ENCODE results near the gene CACNB4. TPM values are rescaled to one million over a fixed set of nuclear protein-coding genes. Genes with fewer than 3 reads are reported as not detected.

CACNB4 gene
- polyA plus RNA-seq, 1 donor = 1.8 TPM

- Histone ChIP-seq H3K36me3 (ENCODE audit: control insufficient read depth, insufficient read depth, low read length) (no peaks in the 10 kb centered on the region), H3K4me1 (ENCODE audit: control insufficient read depth, insufficient read depth, low read length) (no peaks in the 10 kb centered on the region), H3K9me3 (ENCODE audit: control insufficient read depth, low read depth, low read length) (no peaks in the 10 kb centered on the region), H3K27ac (ENCODE audit: low read length) (no peak overlapping the region), H3K27me3 (ENCODE audit: control insufficient read depth, insufficient read depth, low read length) (no peaks in the 10 kb centered on the region), H3K4me3 (ENCODE audit: low read length) (no peak overlapping the region)
- WGBS (ENCODE audit: insufficient coverage, low lambda C conversion rate) = 100% methylated on average over 1 of the region's 8 CpGs
- no peak for DNase-seq
Measured at GRCh38 chr2:152055366-152056108, 43.3 kb downstream of the CACNB4 start.

DNA sequence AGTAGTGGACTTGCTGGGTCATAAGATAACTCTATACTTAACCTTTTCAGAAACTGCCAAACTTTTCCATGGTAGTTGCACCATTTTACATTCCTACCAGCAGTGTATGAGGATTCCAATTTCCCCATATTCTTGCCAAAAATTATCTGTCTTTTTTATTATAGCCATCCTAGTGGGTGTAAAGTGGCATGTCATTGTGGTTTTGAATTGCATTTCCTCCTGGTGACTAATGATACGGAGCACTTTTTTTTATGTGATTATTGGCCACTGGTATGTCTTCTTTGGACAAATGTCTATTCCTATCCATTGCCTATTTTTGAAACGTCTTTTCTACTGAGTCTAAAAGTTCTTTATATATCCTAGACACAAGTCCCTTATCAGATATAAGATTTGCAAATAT is 44.3 kb downstream of the CACNB4 start:
- WGBS (ENCODE audit: insufficient coverage, low lambda C conversion rate) = no CpG with 5 or more reads among the region's 2 CpGs
- DNase-seq = no peak
- Histone ChIP-seq H3K9me3 (ENCODE audit: control insufficient read depth, low read depth, low read length) (no peaks in the 10 kb centered on the region), H3K4me1 (ENCODE audit: control insufficient read depth, insufficient read depth, low read length) (no peaks in the 10 kb centered on the region), H3K36me3 (ENCODE audit: control insufficient read depth, insufficient read depth, low read length) (no peaks in the 10 kb centered on the region), H3K27ac (ENCODE audit: low read length) (no peak overlapping the region), H3K27me3 (ENCODE audit: control insufficient read depth, insufficient read depth, low read length) (peaks cover 2% of the 10 kb centered on the region), H3K4me3 (ENCODE audit: low read length) (no peak overlapping the region)

DNA sequence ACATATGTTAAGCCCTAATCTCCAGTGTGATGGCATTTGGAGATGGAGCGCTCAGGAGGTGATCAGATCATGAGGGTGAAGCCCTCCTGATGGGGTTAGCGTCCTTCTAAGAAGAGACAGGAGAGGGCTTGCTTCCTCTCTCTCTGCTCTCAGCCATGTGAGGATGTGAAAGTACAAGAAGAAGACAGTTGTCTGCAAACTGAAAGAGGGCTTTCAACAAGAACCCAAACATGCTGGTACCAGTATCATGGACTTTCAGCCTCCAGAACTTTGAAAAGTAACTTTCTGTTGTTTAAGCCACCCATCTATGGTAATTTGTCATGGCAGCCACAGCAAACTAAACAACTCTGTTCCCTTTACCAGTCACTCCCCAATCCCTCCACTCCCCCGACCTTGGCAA is 47.4 kb downstream of the CACNB4 start:
- no peak overlapping the region for H3K27ac ChIP-seq (ENCODE audit: low read length)
- H3K4me1 ChIP-seq (ENCODE audit: control insufficient read depth, insufficient read depth, low read length) = no peaks in the 10 kb centered on the region
- DNase-seq = no peak
- no peaks in the 10 kb centered on the region for H3K9me3 ChIP-seq (ENCODE audit: control insufficient read depth, low read depth, low read length)
- peaks cover 2% of the 10 kb centered on the region for H3K27me3 ChIP-seq (ENCODE audit: control insufficient read depth, insufficient read depth, low read length)
- no peak overlapping the region for H3K4me3 ChIP-seq (ENCODE audit: low read length)
- no peaks in the 10 kb centered on the region for H3K36me3 ChIP-seq (ENCODE audit: control insufficient read depth, insufficient read depth, low read length)
- WGBS (ENCODE audit: insufficient coverage, low lambda C conversion rate) = no CpG with 5 or more reads among the region's 3 CpGs

DNA sequence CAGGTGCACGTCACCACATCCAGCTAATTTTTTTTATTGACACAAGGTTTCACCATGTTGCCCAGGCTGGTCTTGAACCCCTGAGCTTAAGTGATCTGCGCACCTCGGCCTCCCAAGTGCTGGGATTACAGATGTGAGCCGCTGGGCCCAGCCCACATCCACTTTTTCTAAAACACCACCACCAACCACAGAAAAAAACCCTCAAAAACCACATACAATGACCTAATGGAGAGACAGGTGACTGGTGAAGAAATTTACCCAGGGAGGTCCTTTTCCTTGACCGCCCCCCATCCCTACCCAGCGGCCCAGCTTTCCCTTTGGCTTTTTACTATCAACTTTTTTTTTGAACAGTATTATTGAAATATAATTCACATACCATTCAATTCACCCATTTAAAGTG is 47.9 kb downstream of the CACNB4 start:
- Histone ChIP-seq H3K4me1 (ENCODE audit: control insufficient read depth, insufficient read depth, low read length) (no peaks in the 10 kb centered on the region), H3K27ac (ENCODE audit: low read length) (no peak overlapping the region), H3K36me3 (ENCODE audit: control insufficient read depth, insufficient read depth, low read length) (no peaks in the 10 kb centered on the region), H3K9me3 (ENCODE audit: control insufficient read depth, low read depth, low read length) (no peaks in the 10 kb centered on the region), H3K4me3 (ENCODE audit: low read length) (no peak overlapping the region), H3K27me3 (ENCODE audit: control insufficient read depth, insufficient read depth, low read length) (peaks cover 2% of the 10 kb centered on the region)
- 100% methylated on average over 1 of the region's 6 CpGs for WGBS (ENCODE audit: insufficient coverage, low lambda C conversion rate)
- no peak for DNase-seq

- no peaks in the 10 kb centered on the region for H3K9me3 ChIP-seq (ENCODE audit: control insufficient read depth, low read depth, low read length)
- no peak for DNase-seq
- no CpG with 5 or more reads among the region's 3 CpGs for WGBS (ENCODE audit: insufficient coverage, low lambda C conversion rate)
Measured at GRCh38 chr2:152050341-152050740, 48.5 kb downstream of the CACNB4 start.

GRCh38 chr2:152049541-152049940 is 49.3 kb downstream of the CACNB4 start:
- no peaks in the 10 kb centered on the region for H3K9me3 ChIP-seq (ENCODE audit: control insufficient read depth, low read depth, low read length)
- peaks cover 2% of the 10 kb centered on the region for H3K27me3 ChIP-seq (ENCODE audit: control insufficient read depth, insufficient read depth, low read length)
- no peak overlapping the region for H3K4me3 ChIP-seq (ENCODE audit: low read length)
- H3K27ac ChIP-seq (ENCODE audit: low read length) = no peak overlapping the region
- no peak for DNase-seq
- H3K4me1 ChIP-seq (ENCODE audit: control insufficient read depth, insufficient read depth, low read length) = no peaks in the 10 kb centered on the region
- WGBS (ENCODE audit: insufficient coverage, low lambda C conversion rate) = no CpG with 5 or more reads among the region's 4 CpGs
- H3K36me3 ChIP-seq (ENCODE audit: control insufficient read depth, insufficient read depth, low read length) = no peaks in the 10 kb centered on the region

More at GRCh38 chr2:152050341-152050740, 48.5 kb downstream of the CACNB4 start:
- Histone ChIP-seq H3K27me3 (ENCODE audit: control insufficient read depth, insufficient read depth, low read length) (peaks cover 2% of the 10 kb centered on the region), H3K4me3 (ENCODE audit: low read length) (no peak overlapping the region), H3K27ac (ENCODE audit: low read length) (no peak overlapping the region), H3K4me1 (ENCODE audit: control insufficient read depth, insufficient read depth, low read length) (no peaks in the 10 kb centered on the region), H3K36me3 (ENCODE audit: control insufficient read depth, insufficient read depth, low read length) (no peaks in the 10 kb centered on the region)

- no peak overlapping the region for H3K27ac ChIP-seq (ENCODE audit: low read length)
- DNase-seq = no peak
- WGBS (ENCODE audit: insufficient coverage, low lambda C conversion rate) = 100% methylated on average over 1 of the region's 6 CpGs
- H3K9me3 ChIP-seq (ENCODE audit: control insufficient read depth, low read depth, low read length) = no peaks in the 10 kb centered on the region
- H3K36me3 ChIP-seq (ENCODE audit: control insufficient read depth, insufficient read depth, low read length) = no peaks in the 10 kb centered on the region
- H3K4me3 ChIP-seq (ENCODE audit: low read length) = no peak overlapping the region
- H3K27me3 ChIP-seq (ENCODE audit: control insufficient read depth, insufficient read depth, low read length) = peaks cover 2% of the 10 kb centered on the region
- H3K4me1 ChIP-seq (ENCODE audit: control insufficient read depth, insufficient read depth, low read length) = no peaks in the 10 kb centered on the region
Measured at GRCh38 chr2:152047824-152048471, 50.9 kb downstream of the CACNB4 start.

GRCh38 chr2:152046940-152047339 is 51.9 kb downstream of the CACNB4 start:
- Histone ChIP-seq H3K4me1 (ENCODE audit: control insufficient read depth, insufficient read depth, low read length) (no peaks in the 10 kb centered on the region), H3K9me3 (ENCODE audit: control insufficient read depth, low read depth, low read length) (no peaks in the 10 kb centered on the region), H3K27me3 (ENCODE audit: control insufficient read depth, insufficient read depth, low read length) (peaks cover 2% of the 10 kb centered on the region), H3K27ac (ENCODE audit: low read length) (no peak overlapping the region), H3K36me3 (ENCODE audit: control insufficient read depth, insufficient read depth, low read length) (no peaks in the 10 kb centered on the region), H3K4me3 (ENCODE audit: low read length) (no peak overlapping the region)
- WGBS (ENCODE audit: insufficient coverage, low lambda C conversion rate) = 100% methylated on average over 1 of the region's 4 CpGs
- no peak for DNase-seq

- no peaks in the 10 kb centered on the region for H3K9me3 ChIP-seq (ENCODE audit: control insufficient read depth, low read depth, low read length)
- H3K27me3 ChIP-seq (ENCODE audit: control insufficient read depth, insufficient read depth, low read length) = no peaks in the 10 kb centered on the region
Measured at GRCh38 chr2:152042636-152043615, 55.9 kb downstream of the CACNB4 start.

DNA sequence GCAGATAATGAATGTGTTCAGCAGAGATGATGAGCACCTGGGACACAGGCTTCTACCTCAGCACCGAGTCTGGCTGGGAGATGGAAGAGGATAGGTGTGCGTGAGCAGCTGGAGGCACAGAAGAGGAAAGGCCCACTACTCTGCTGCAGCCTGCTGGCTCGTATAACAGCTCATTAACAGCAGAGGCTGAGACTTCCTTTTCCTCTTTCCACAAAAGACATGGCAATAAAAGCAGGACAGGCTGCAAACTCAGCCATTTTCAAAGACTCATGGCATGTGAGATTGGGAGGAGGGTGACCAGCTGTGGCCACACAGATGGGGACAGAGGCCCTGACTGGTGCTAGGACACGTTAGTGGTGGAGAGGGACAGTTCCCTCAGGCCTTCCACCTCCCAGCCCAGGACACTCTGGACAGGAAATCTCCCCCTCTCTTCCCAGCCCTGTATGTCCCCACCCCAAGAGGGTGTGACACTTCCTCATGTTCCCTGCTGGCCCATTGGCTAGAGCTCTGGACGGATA is 60.3 kb downstream of the CACNB4 start:
- Histone ChIP-seq H3K27me3 (ENCODE audit: control insufficient read depth, insufficient read depth, low read length) (no peaks in the 10 kb centered on the region), H3K27ac (ENCODE audit: low read length) (peak overlapping the region; percentile 16), H3K9me3 (ENCODE audit: control insufficient read depth, low read depth, low read length) (no peaks in the 10 kb centered on the region), H3K4me3 (ENCODE audit: low read length) (no peak overlapping the region), H3K4me1 (ENCODE audit: control insufficient read depth, insufficient read depth, low read length) (peaks cover 3% of the 10 kb centered on the region), H3K36me3 (ENCODE audit: control insufficient read depth, insufficient read depth, low read length) (no peaks in the 10 kb centered on the region)
- WGBS (ENCODE audit: insufficient coverage, low lambda C conversion rate) = no CpG with 5 or more reads among the region's 5 CpGs
- DNase-seq = peak in 1 of 2 donors; percentile 35

More at GRCh38 chr2:152042636-152043615, 55.9 kb downstream of the CACNB4 start:
- 76% methylated on average over 3 of the region's 16 CpGs for WGBS (ENCODE audit: insufficient coverage, low lambda C conversion rate)
- H3K27ac ChIP-seq (ENCODE audit: low read length) = no peak overlapping the region
- DNase-seq = peak in 1 of 2 donors; percentile 16
- H3K4me3 ChIP-seq (ENCODE audit: low read length) = no peak overlapping the region
- H3K36me3 ChIP-seq (ENCODE audit: control insufficient read depth, insufficient read depth, low read length) = no peaks in the 10 kb centered on the region
- peaks cover 3% of the 10 kb centered on the region for H3K4me1 ChIP-seq (ENCODE audit: control insufficient read depth, insufficient read depth, low read length)

Measured in large intestine (tissue), 3 donors.